ENCODE measurements around the gene C16orf86. TPM values are rescaled to one million over a fixed set of nuclear protein-coding genes. Genes with fewer than 3 reads are reported as not detected.
A peak's percentile ranks its signal among the peaks of the same experiment; 100 is the strongest.

The C16orf86 gene
- total RNA-seq, 3 donors from 2014 or later (not counting 1 experiment from before 2014, with no cell fraction given), result 3.5 to 4.4 (median 3.6) TPM

DNA sequence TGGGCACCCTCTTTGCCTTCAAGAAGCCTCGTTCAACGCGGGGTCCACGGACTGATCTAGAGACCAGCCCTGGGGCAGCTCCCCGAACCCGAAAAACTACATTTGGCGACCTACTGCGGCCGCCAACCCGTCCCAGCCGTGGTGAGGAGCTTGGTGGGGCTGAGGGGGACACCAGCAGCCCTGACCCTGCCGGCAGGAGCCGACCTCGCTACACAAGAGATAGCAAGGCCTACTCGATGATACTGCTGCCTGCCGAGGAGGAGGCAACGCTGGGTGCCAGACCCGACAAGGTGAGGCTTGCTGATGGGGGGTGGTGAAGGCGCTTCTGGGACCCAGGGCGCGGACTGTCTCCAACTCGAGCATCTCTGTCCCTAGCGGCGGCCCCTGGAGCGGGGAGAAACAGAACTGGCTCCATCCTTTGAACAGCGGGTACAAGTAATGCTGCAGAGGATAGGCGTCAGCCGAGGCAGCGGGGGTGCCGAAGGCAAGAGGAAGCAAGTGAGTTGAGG, 12.2 kb upstream of the C16orf86 start:
- no peak for ATAC-seq
- no peak overlapping the region for H3K4me3 Mint-ChIP-seq
- H3K4me1 ChIP-seq (ENCODE audit: control insufficient read depth, insufficient read depth, low read length), result peaks cover 12% of the 10 kb centered on the region
- intact Hi-C loops (cut with micrococcal nuclease), result no loop called here
- H3K4me3 ChIP-seq (ENCODE audit: low read length), result no peak overlapping the region
- TF ChIP-seq, protein P1, sequence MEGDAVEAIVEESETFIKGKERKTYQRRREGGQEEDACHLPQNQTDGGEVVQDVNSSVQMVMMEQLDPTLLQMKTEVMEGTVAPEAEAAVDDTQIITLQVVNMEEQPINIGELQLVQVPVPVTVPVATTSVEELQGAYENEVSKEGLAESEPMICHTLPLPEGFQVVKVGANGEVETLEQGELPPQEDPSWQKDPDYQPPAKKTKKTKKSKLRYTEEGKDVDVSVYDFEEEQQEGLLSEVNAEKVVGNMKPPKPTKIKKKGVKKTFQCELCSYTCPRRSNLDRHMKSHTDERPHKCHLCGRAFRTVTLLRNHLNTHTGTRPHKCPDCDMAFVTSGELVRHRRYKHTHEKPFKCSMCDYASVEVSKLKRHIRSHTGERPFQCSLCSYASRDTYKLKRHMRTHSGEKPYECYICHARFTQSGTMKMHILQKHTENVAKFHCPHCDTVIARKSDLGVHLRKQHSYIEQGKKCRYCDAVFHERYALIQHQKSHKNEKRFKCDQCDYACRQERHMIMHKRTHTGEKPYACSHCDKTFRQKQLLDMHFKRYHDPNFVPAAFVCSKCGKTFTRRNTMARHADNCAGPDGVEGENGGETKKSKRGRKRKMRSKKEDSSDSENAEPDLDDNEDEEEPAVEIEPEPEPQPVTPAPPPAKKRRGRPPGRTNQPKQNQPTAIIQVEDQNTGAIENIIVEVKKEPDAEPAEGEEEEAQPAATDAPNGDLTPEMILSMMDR (IDR thresholded peaks at IDR 0.05), result no peak
- H3K4me1 Mint-ChIP-seq, result peaks cover 0 to 21% of the 10 kb centered on the region in 2 donors
- no peaks in the 10 kb centered on the region for H3K27me3 Mint-ChIP-seq (ENCODE audit: low read depth in 2 of 2)
- no peak overlapping the region for H3K27ac Mint-ChIP-seq
- no peak for DNase-seq
- 96% methylated on average over 30 of the region's 30 CpGs for WGBS (ENCODE audit: insufficient coverage)
- H3K36me3 ChIP-seq (ENCODE audit: control insufficient read depth, insufficient read depth, low read length), result peaks cover 51% of the 10 kb centered on the region
- H3K9me3 ChIP-seq (ENCODE audit: control insufficient read depth, insufficient read depth, low read length), result no peaks in the 10 kb centered on the region
- no peaks in the 10 kb centered on the region for H3K36me3 Mint-ChIP-seq
- H3K27me3 ChIP-seq (ENCODE audit: control insufficient read depth, insufficient read depth, low read length), result no peaks in the 10 kb centered on the region
- no peak overlapping the region for H3K27ac ChIP-seq (ENCODE audit: low read length)
- no peaks in the 10 kb centered on the region for H3K9me3 Mint-ChIP-seq

DNA sequence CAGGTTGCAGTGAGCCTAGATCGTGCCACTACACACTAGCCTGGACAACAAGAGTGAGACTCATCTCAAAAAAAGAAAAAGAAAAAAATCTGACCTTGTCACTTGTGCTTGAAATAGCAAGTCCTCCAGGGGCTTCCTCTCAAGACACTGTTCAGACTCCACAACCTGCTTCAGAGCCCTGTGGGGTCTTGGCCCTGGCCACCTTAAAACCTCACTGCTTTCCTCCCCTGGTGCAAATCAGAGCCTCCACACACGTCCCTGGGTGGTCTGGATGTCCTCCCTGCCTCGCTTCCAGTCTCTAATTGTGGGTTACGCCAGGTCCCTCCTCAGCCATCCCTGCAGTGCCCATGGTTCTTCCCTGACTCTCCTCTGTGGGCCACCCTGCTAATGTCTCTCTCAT, 11.3 kb upstream of the C16orf86 start:
- peaks cover 42% of the 10 kb centered on the region for H3K36me3 ChIP-seq (ENCODE audit: control insufficient read depth, insufficient read depth, low read length)
- H3K27ac ChIP-seq (ENCODE audit: low read length), result no peak overlapping the region
- peaks cover 15% of the 10 kb centered on the region for H3K4me1 ChIP-seq (ENCODE audit: control insufficient read depth, insufficient read depth, low read length)

DNA sequence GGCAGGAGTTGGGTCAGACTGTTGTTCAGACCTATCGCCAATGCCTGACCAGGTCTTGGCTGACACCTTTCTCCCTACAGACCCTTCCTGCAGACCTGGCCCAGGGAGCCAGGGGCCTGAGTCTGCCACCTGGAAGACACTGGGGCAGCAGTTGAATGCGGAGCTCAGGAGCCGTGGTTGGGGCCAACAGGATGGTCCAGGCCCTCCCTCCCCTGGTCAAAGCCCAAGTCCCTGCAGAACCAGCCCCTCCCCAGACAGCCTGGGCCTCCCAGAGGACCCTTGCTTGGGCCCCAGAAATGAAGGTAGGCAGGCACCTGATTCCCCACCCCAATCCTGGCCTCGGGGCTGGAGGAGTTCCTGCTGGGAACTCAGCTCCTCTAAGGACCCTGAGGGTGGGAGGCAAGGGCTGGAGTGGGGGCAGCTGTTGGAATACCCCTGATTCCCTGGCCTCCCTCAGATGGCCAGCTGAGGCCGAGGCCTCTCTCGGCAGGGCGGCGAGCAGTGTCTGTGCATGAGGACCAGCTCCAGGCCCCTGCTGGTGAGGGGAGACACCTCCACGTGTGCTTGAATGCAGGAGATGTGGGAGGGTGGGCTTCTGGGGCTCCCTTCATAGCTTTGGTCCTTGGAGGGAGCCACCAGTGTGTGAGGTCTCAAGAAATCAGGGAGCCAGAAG, 10.1 kb upstream of the C16orf86 start:
- peaks cover 21% of the 10 kb centered on the region for H3K4me1 ChIP-seq (ENCODE audit: control insufficient read depth, insufficient read depth, low read length)
- TF ChIP-seq, protein P1 (IDR thresholded peaks at IDR 0.05), result no peak
- 95% methylated on average over 9 of the region's 9 CpGs for WGBS (ENCODE audit: insufficient coverage)
- Mint-ChIP-seq H3K4me3 (no peak overlapping the region), H3K36me3 (no peaks in the 10 kb centered on the region), H3K4me1 (peaks cover 0 to 33% of the 10 kb centered on the region in 2 donors), H3K27me3 (ENCODE audit: low read depth in 2 of 2) (no peaks in the 10 kb centered on the region), H3K27ac (peak overlapping the region in 1 of 2 donors; percentile 22), H3K9me3 (no peaks in the 10 kb centered on the region)
- DNase-seq, result no peak
- intact Hi-C loops (cut with micrococcal nuclease), result no loop called here
- H3K27me3 ChIP-seq (ENCODE audit: control insufficient read depth, insufficient read depth, low read length), result no peaks in the 10 kb centered on the region
- H3K9me3 ChIP-seq (ENCODE audit: control insufficient read depth, insufficient read depth, low read length), result no peaks in the 10 kb centered on the region
- no peak for ATAC-seq
- H3K36me3 ChIP-seq (ENCODE audit: control insufficient read depth, insufficient read depth, low read length), result peaks cover 34% of the 10 kb centered on the region
- H3K27ac ChIP-seq (ENCODE audit: low read length), result no peak overlapping the region
- H3K4me3 ChIP-seq (ENCODE audit: low read length), result no peak overlapping the region

More for the DNA sequence above, 11.3 kb upstream of the C16orf86 start:
- Histone ChIP-seq H3K4me3 (ENCODE audit: low read length) (no peak overlapping the region), H3K27me3 (ENCODE audit: control insufficient read depth, insufficient read depth, low read length) (no peaks in the 10 kb centered on the region), H3K9me3 (ENCODE audit: control insufficient read depth, insufficient read depth, low read length) (no peaks in the 10 kb centered on the region)
- Mint-ChIP-seq H3K27ac (peak overlapping the region; percentile 6 to 61), H3K9me3 (no peaks in the 10 kb centered on the region), H3K27me3 (ENCODE audit: low read depth in 2 of 2) (no peaks in the 10 kb centered on the region), H3K4me3 (no peak overlapping the region), H3K36me3 (no peaks in the 10 kb centered on the region), H3K4me1 (peaks cover 0 to 26% of the 10 kb centered on the region in 2 donors)
- ATAC-seq (no peak), DNase-seq (no peak)
- 87% methylated on average over 4 of the region's 4 CpGs for WGBS (ENCODE audit: insufficient coverage)
- intact Hi-C loops (cut with micrococcal nuclease), result no loop called here
- TF ChIP-seq, protein P1 (IDR thresholded peaks at IDR 0.05), result no peak
